IMR-90 (cell line): ENCODE data around the gene PRELP. TPM values are rescaled to one million over a fixed set of nuclear protein-coding genes. Genes with fewer than 3 reads are reported as not detected.

Source experiments
- ATAC-seq: fragments of 200-7000 bp; cut with Tn5 transposase; 2 replicates; pipeline ENCODE4 v1.9.1; 2020; ENCODE audit warnings: low read depth, mild to moderate bottlenecking, moderate library complexity
- BruUV-seq: library from RNA; stranded (reverse); fragments of 400-500 nt; replicated peaks from 2 replicates; lab custom pipeline; 2021; lab: Mats Ljungman, UMichigan
- CTCF ChIA-PET: fragments of 300-600 bp; formaldehyde crosslinking; extraction: SDS; loops from one replicate; lab custom pipeline; 2021; ENCODE audit warnings: antibody characterized with exemption; lab: Yijun Ruan, JAX
- POLR2A ChIA-PET: fragments of 300-600 bp; sonication (Branson Sonifier 250); formaldehyde crosslinking; loops from one replicate; lab custom pipeline; 2022; ENCODE audit warnings: antibody characterized with exemption; ENCODE audit not compliant: unreplicated experiment; lab: Charles Lee
- DNase-seq: peaks from one replicate; pipeline ENCODE4 v3.0.0; 2013
- H2AFZ ChIP-seq: replicated peaks from 2 replicates; pipeline ENCODE3; 2013; ENCODE audit warnings: low read length, mild to moderate bottlenecking; ENCODE audit not compliant: poor library complexity
- H2AK5ac ChIP-seq: 2 replicates; pipeline ENCODE4 v1.6.1; 2013; ENCODE audit warnings: low read depth, low read length, inconsistent platforms
- H2AK9ac ChIP-seq: replicated peaks from 2 replicates; pipeline ENCODE3; 2013; ENCODE audit warnings: mild to moderate bottlenecking, low read depth, low read length, moderate library complexity; ENCODE audit not compliant: poor library complexity
- H2BK120ac ChIP-seq: 2 replicates; pipeline ENCODE4 v1.6.1; 2013; ENCODE audit warnings: low read depth, low read length, inconsistent platforms
- H2BK15ac ChIP-seq: 3 replicates; pipeline ENCODE4 v1.6.1; 2013; ENCODE audit warnings: low read depth, low read length, inconsistent platforms
- H2BK20ac ChIP-seq: 2 replicates; pipeline ENCODE4 v1.6.1; 2013; ENCODE audit warnings: low read depth, mild to moderate bottlenecking, inconsistent platforms, low read length, moderate library complexity
- H2BK5ac ChIP-seq: 2 replicates; pipeline ENCODE4 v1.6.1; 2013; ENCODE audit warnings: mild to moderate bottlenecking, low read depth, low read length, inconsistent platforms; ENCODE audit not compliant: poor library complexity, severe bottlenecking
- H3K14ac ChIP-seq: replicated peaks from 2 replicates; pipeline ENCODE4 v1.6.1; 2013; ENCODE audit warnings: low read depth, low read length, inconsistent platforms
- H3K18ac ChIP-seq: 2 replicates; pipeline ENCODE4 v1.6.1; 2013; ENCODE audit warnings: low read depth, low read length, control low read depth
- H3K23ac ChIP-seq: 2 replicates; pipeline ENCODE4 v1.6.1; 2013; ENCODE audit warnings: low read depth, low read length, inconsistent platforms
- H3K27ac ChIP-seq: 2 replicates; pipeline ENCODE4 v1.5.1; 2013; ENCODE audit warnings: mild to moderate bottlenecking, control low read depth, low read length; ENCODE audit not compliant: insufficient read depth
- H3K27me3 ChIP-seq: 2 replicates; pipeline ENCODE4 v1.6.1; 2013; ENCODE audit warnings: low read length; ENCODE audit not compliant: control insufficient read depth, insufficient read depth
- H3K36me3 ChIP-seq: 2 replicates; pipeline ENCODE4 v1.6.1; 2013; ENCODE audit warnings: low read length, mixed read lengths; ENCODE audit not compliant: control insufficient read depth, insufficient read depth
- H3K4ac ChIP-seq: 2 replicates; pipeline ENCODE4 v1.6.1; 2013; ENCODE audit warnings: low read depth, low read length, inconsistent platforms
- H3K4me1 ChIP-seq: 2 replicates; pipeline ENCODE4 v1.6.1; 2013; ENCODE audit warnings: low read length, mixed read lengths; ENCODE audit not compliant: control insufficient read depth, insufficient read depth
- H3K4me2 ChIP-seq: 2 replicates; pipeline ENCODE4 v1.6.1; 2013; ENCODE audit warnings: low read depth, mild to moderate bottlenecking, control low read depth, low read length, moderate library complexity
- H3K4me3 ChIP-seq: 2 replicates; pipeline ENCODE4 v1.5.1; 2013; ENCODE audit warnings: low read depth, mild to moderate bottlenecking, control low read depth, low read length, moderate library complexity; ENCODE audit not compliant: insufficient read depth
- H3K56ac ChIP-seq: 2 replicates; pipeline ENCODE4 v1.6.1; 2013; ENCODE audit warnings: low read length, inconsistent platforms; ENCODE audit not compliant: insufficient read depth; ENCODE audit errors: extremely low read depth
- H3K79me1 ChIP-seq, 2 experiments: 2 replicates each; pipeline ENCODE4 v1.6.1; 2013; ENCODE audit warnings: low read length in 2 of 2, inconsistent platforms in 1 of 2, low read depth in 1 of 2
- H3K9ac ChIP-seq: 2 replicates; pipeline ENCODE4 v1.6.1; 2013; ENCODE audit warnings: low read depth, low read length, control low read depth
- H3K9me1 ChIP-seq: 2 replicates; pipeline ENCODE4 v1.6.1; 2013; ENCODE audit warnings: low read length, inconsistent platforms; ENCODE audit not compliant: insufficient read depth
- H3K9me3 ChIP-seq: 2 replicates; pipeline ENCODE4 v1.6.1; 2013; ENCODE audit warnings: low read length; ENCODE audit not compliant: control insufficient read depth, insufficient read depth
- H4K20me1 ChIP-seq: 2 replicates; pipeline ENCODE4 v1.6.1; 2013; ENCODE audit warnings: low read length, inconsistent platforms; ENCODE audit not compliant: insufficient read depth
- H4K5ac ChIP-seq: 2 replicates; pipeline ENCODE4 v1.6.1; 2013; ENCODE audit warnings: mild to moderate bottlenecking, low read depth, low read length, control low read depth
- H4K8ac ChIP-seq, 2 experiments: 2 replicates each; pipeline ENCODE4 v1.6.1; 2013; ENCODE audit warnings: low read depth in 2 of 2, low read length in 2 of 2, control low read depth in 1 of 2, inconsistent platforms in 1 of 2
- H4K91ac ChIP-seq: 2 replicates; pipeline ENCODE4 v1.6.1; 2013; ENCODE audit warnings: low read depth, low read length, inconsistent platforms; ENCODE audit not compliant: insufficient read depth
- BHLHE40 ChIP-seq: fragments of 150-350 bp; IDR thresholded peaks from 2 replicates; pipeline ENCODE4 v1.6.1; 2016; ENCODE audit warnings: mild to moderate bottlenecking, low read depth, low read length
- CEBPB ChIP-seq: IDR thresholded peaks from 2 replicates; pipeline ENCODE4 v1.6.1; 2012; ENCODE audit warnings: low read depth, low read length, improper control_type of control experiment
- CHD1 ChIP-seq: IDR thresholded peaks from 2 replicates; pipeline ENCODE4 v1.6.1; 2012; ENCODE audit warnings: low read depth, low read length, improper control_type of control experiment
- FOS ChIP-seq: fragments of 150-350 bp; IDR thresholded peaks from 2 replicates; pipeline ENCODE4 v1.6.1; 2016; ENCODE audit warnings: low read depth, low read length
- MAFK ChIP-seq: IDR thresholded peaks from 2 replicates; pipeline ENCODE4 v1.6.1; 2012; ENCODE audit warnings: low read depth, low read length, improper control_type of control experiment
- MAZ ChIP-seq: IDR thresholded peaks from 2 replicates; pipeline ENCODE4 v1.6.1; 2012; ENCODE audit warnings: low read depth, mild to moderate bottlenecking, low read length, improper control_type of control experiment, moderate library complexity, borderline replicate concordance
- MXI1 ChIP-seq: IDR thresholded peaks from 2 replicates; pipeline ENCODE4 v1.6.1; 2012; ENCODE audit warnings: low read depth, mild to moderate bottlenecking, low read length, moderate library complexity, borderline replicate concordance
- NFE2L2 ChIP-seq: fragments of 150-350 bp; IDR thresholded peaks from 2 replicates; pipeline ENCODE4 v1.6.1; 2016; ENCODE audit warnings: low read depth, mild to moderate bottlenecking, low read length
- POLR2A ChIP-seq: IDR thresholded peaks from 2 replicates; pipeline ENCODE4 v1.6.1; 2012; ENCODE audit warnings: mild to moderate bottlenecking, low read depth, low read length
- RAD21 ChIP-seq: IDR thresholded peaks from 2 replicates; pipeline ENCODE4 v1.6.1; 2012; ENCODE audit warnings: low read length, improper control_type of control experiment
- RCOR1 ChIP-seq: IDR thresholded peaks from 2 replicates; pipeline ENCODE4 v1.6.1; 2012; ENCODE audit warnings: mild to moderate bottlenecking, low read length, improper control_type of control experiment; ENCODE audit not compliant: insufficient replicate concordance
- RFX5 ChIP-seq: IDR thresholded peaks from 2 replicates; pipeline ENCODE4 v1.8.0; 2012; ENCODE audit warnings: low read depth, mild to moderate bottlenecking, low read length, moderate library complexity
- SMC3 ChIP-seq: fragments of 150-350 bp; IDR thresholded peaks from 2 replicates; pipeline ENCODE4 v1.6.1; 2016; ENCODE audit warnings: low read depth, mild to moderate bottlenecking, antibody characterized with exemption, low read length, moderate library complexity
- USF2 ChIP-seq: fragments of 150-350 bp; IDR thresholded peaks from 2 replicates; pipeline ENCODE4 v1.6.1; 2017; ENCODE audit warnings: mild to moderate bottlenecking, antibody characterized with exemption, low read length, low read depth
- WGBS, 2 experiments: methylation state at CpG; one replicate each; pipeline versions ENCODE4 v1.1.5 to v1.1.7; 2013; ENCODE audit warnings: missing lambda C conversion rate in 2 of 2; ENCODE audit not compliant: insufficient read length in 1 of 2; ENCODE audit errors: extremely low coverage in 2 of 2; 5-methylcytosine and 5-hydroxymethylcytosine counted together
- dilution Hi-C: fragments of 300-500 bp; cut with HindIII; formaldehyde crosslinking; loops from one replicate; pipeline ENCODE4 v1.14.3; 2018; ENCODE audit warnings: low sequenced_read_pairs; ENCODE audit not compliant: unreplicated experiment
- in situ Hi-C: fragments of 300-500 bp; cut with MboI; formaldehyde crosslinking; loops from 3 replicates; pipeline ENCODE4 v1.14.3; 2019; ENCODE audit warnings: low sequenced_read_pairs, inconsistent platforms, mixed read lengths
- intact Hi-C: fragments of 100-400 bp; cut with micrococcal nuclease; formaldehyde crosslinking; loops from 2 replicates; pipeline ENCODE4 v1.10.0; 2022
- polyA plus RNA-seq, 3 experiments: library from polyadenylated mRNA; depleted of rRNA; stranded (reverse); fragments of >200 nt; gene quantifications; 2 replicates each; pipeline ENCODE4 v1.2.3, GENCODE V29; 2012; ENCODE audit warnings: low replicate concordance in 1 of 3
- total RNA-seq: library from RNA; depleted of rRNA; stranded (reverse); fragments of >200 nt; gene quantifications from 2 replicates; pipeline ENCODE4 v1.2.3, GENCODE V29; 2012
- TF ChIP-seq, protein P1 (sequence below): conservative IDR thresholded peaks from 2 replicates; pipeline ENCODE4 v1.5.1; 2012; ENCODE audit warnings: mild to moderate bottlenecking, low read depth, low read length, improper control_type of control experiment

PRELP gene
- total and polyA plus RNA-seq, 2 of the 4 experiments (the other 2 are of a cell fraction), result 0.56 TPM; not detected in 1

GRCh38 chr1:203512848-203513584 is 37.4 kb downstream of the PRELP start:
- POLR2A ChIA-PET, result no interaction called here
- peak overlapping the region; percentile 66 for H3K9ac ChIP-seq
- H3K23ac ChIP-seq, result peak overlapping the region; percentile 98
- H2BK5ac ChIP-seq, result peak overlapping the region; percentile 98
- peak overlapping the region; percentile 91 for H3K56ac ChIP-seq
- 9% methylated on average over 4 of the region's 10 CpGs; no CpG with 5 or more reads in 1 of the 2 experiments for WGBS, 2 experiments
- H4K8ac ChIP-seq, result peak overlapping the region; percentile 87 to 96
- H2AK9ac ChIP-seq, result peak overlapping the region; percentile 99
- peak overlapping the region; percentile 99 for H2AK5ac ChIP-seq
- intact Hi-C loops (loop anchor here (2.0 kb wide), 1 partner anchor 44 kb away; no protein-coding TSS in a partner anchor), dilution Hi-C loops (no loop called here), in situ Hi-C loops (no loop called here)
- H2BK15ac ChIP-seq, result peak overlapping the region; percentile 98
- peaks cover 38% of the 10 kb centered on the region for H3K9me1 ChIP-seq
- H4K20me1 ChIP-seq, result no peaks in the 10 kb centered on the region
- H3K79me1 ChIP-seq, result peaks cover 10 to 50% of the 10 kb centered on the region in 2 experiments; a peak in 3 of 4 replicates
- H2BK20ac ChIP-seq, result peak overlapping the region; percentile 98
- peak overlapping the region; percentile 99 for H3K4ac ChIP-seq
- H3K4me2 ChIP-seq, result peak overlapping the region; percentile 49
- H3K18ac ChIP-seq, result peak overlapping the region; percentile 85
- H3K9me3 ChIP-seq, result no peaks in the 10 kb centered on the region
- CTCF ChIA-PET, result no interaction called here
- peak; percentile 97 for DNase-seq
- H3K14ac ChIP-seq, result peak overlapping the region; percentile 97
- ATAC-seq, result peak; percentile 91
- H2BK120ac ChIP-seq, result peak overlapping the region; percentile 99
- H3K4me3 ChIP-seq, result no peak overlapping the region
- H3K27ac ChIP-seq, result peak overlapping the region; percentile 93
- BruUV-seq, result no TSS peak
- no peaks in the 10 kb centered on the region for H3K36me3 ChIP-seq
- peaks cover 34% of the 10 kb centered on the region for H3K4me1 ChIP-seq
- H3K27me3 ChIP-seq, result no peaks in the 10 kb centered on the region
- peak overlapping the region; percentile 77 for H2AFZ ChIP-seq
- peak overlapping the region; percentile 99 for H4K91ac ChIP-seq
- peak overlapping the region; percentile 88 for H4K5ac ChIP-seq
- TF ChIP-seq RFX5 (no peak), CEBPB (peak; percentile 5; the same call in 1 of the 2 replicates), MAZ (peak; percentile 56; the same call in 1 of the 2 replicates), NFE2L2 (no peak), BHLHE40 (peak; percentile 94), USF2 (no peak), SMC3 (no peak; the same call in 1 of the 2 replicates), POLR2A (no peak; the same call in 1 of the 2 replicates), RCOR1 (no peak), MXI1 (peak; percentile 86), FOS (peak; percentile 91), CHD1 (no peak; the same call in 1 of the 2 replicates), RAD21 (peak; percentile 48), MAFK (no peak)
- TF ChIP-seq, protein P1, sequence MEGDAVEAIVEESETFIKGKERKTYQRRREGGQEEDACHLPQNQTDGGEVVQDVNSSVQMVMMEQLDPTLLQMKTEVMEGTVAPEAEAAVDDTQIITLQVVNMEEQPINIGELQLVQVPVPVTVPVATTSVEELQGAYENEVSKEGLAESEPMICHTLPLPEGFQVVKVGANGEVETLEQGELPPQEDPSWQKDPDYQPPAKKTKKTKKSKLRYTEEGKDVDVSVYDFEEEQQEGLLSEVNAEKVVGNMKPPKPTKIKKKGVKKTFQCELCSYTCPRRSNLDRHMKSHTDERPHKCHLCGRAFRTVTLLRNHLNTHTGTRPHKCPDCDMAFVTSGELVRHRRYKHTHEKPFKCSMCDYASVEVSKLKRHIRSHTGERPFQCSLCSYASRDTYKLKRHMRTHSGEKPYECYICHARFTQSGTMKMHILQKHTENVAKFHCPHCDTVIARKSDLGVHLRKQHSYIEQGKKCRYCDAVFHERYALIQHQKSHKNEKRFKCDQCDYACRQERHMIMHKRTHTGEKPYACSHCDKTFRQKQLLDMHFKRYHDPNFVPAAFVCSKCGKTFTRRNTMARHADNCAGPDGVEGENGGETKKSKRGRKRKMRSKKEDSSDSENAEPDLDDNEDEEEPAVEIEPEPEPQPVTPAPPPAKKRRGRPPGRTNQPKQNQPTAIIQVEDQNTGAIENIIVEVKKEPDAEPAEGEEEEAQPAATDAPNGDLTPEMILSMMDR, result no peak
